ENCODE data around the gene REM1. TPM values are rescaled to one million over a fixed set of nuclear protein-coding genes. Genes with fewer than 3 reads are reported as not detected.

The REM1 gene
- total RNA-seq, 4 donors from 2014 or later, result 1.4 to 1.7 TPM; not detected in 2

GRCh38 chr20:31505903-31506302 is 30.8 kb downstream of the REM1 start:
- H3K4me1 ChIP-seq, result no peaks in the 10 kb centered on the region
- DNase-seq, result no peak
- H3K4me3 ChIP-seq, result no peak overlapping the region
- H3K36me3 ChIP-seq, result no peaks in the 10 kb centered on the region
- H3K27me3 ChIP-seq, result no peaks in the 10 kb centered on the region
- H3K9me3 ChIP-seq, result no peaks in the 10 kb centered on the region
- TF ChIP-seq POLR2A (IDR thresholded peaks at IDR 0.05) (no peak), CTCF (IDR thresholded peaks at IDR 0.05) (no peak)
- no peak overlapping the region for H3K27ac ChIP-seq

- no peak for DNase-seq
Observed at GRCh38 chr20:31508517-31509244, 33.6 kb downstream of the REM1 start.

GRCh38 chr20:31514154-31515071 is 39.3 kb downstream of the REM1 start, which contains the start of gene HM13:
HM13 (plus strand) TSS chr20:31514442; CDS start chr20:31514552, 110 bp downstream.
- peak; percentile 94 to 99 (median 98) for TF ChIP-seq CTCF (IDR thresholded peaks at IDR 0.05)
- peak; percentile 59 to 67 for TF ChIP-seq POLR2A (IDR thresholded peaks at IDR 0.05)
- H3K27ac ChIP-seq, result peak within 1 kb of the TSS; percentile 63 to 86 (median 81)
- no peaks in the 10 kb centered on the region for H3K27me3 ChIP-seq
- DNase-seq, result peak; percentile 86 to 96 (median 93)
- no peaks in the 10 kb centered on the region for H3K9me3 ChIP-seq
- peaks cover 3 to 33% (median 12%) of the 10 kb centered on the region in 4 donors for H3K4me1 ChIP-seq
- peak within 1 kb of the TSS; percentile 56 to 97 (median 94) for H3K4me3 ChIP-seq
- H3K36me3 ChIP-seq, result no peaks in the 10 kb centered on the region

More at GRCh38 chr20:31508517-31509244, 33.6 kb downstream of the REM1 start:
- no peaks in the 10 kb centered on the region for H3K9me3 ChIP-seq
- no peak overlapping the region for H3K4me3 ChIP-seq
- H3K4me1 ChIP-seq, result peaks cover 0 to 2% (median under 1%) of the 10 kb centered on the region in 4 donors
- no peak overlapping the region for H3K27ac ChIP-seq
- no peak for TF ChIP-seq CTCF (IDR thresholded peaks at IDR 0.05)
- no peak for TF ChIP-seq POLR2A (IDR thresholded peaks at IDR 0.05)
- no peaks in the 10 kb centered on the region for H3K27me3 ChIP-seq
- no peaks in the 10 kb centered on the region for H3K36me3 ChIP-seq

DNA sequence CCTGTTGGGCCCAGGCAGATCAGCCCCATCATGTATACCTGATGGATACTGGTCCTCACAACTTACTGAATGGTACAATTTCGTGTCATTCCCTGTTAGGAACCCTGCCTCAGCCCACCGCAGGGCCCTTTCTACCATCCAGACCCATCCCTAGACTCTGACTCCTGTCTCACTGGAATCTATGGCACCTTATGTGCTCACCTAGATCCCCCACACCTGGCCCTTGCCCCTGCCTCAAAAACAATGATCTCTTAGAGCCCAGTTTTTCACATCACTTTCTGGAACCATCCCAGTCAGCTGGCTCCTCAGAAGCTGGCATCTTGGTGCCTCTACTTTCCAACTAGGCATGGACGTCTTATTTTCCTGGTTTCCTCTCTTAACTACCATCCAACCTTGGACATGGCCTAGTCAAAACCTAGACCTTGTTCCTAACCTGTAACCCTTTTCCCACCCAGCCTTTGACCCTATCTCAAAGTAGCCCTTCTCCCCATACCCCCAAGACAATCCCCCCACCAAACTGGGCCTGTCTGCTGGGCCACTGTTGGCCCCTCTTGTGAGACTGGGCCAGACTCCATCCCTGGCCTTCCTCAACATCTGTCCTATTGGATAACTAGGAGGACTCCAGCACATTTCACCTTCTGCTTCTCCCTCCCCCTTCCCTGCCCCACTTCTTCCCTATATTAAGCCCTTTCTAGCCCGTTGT is 40.1 kb downstream of the REM1 start:
- Histone ChIP-seq H3K27ac (peak overlapping the region; percentile 63 to 86 (median 81)), H3K4me1 (peaks cover 3 to 33% (median 12%) of the 10 kb centered on the region in 4 donors)
- DNase-seq, result no peak

More for the DNA sequence above, 40.1 kb downstream of the REM1 start:
- no peaks in the 10 kb centered on the region for H3K9me3 ChIP-seq
- H3K36me3 ChIP-seq, result peaks cover 0 to 3% (median 0%) of the 10 kb centered on the region in 3 donors
- H3K27me3 ChIP-seq, result no peaks in the 10 kb centered on the region
- TF ChIP-seq CTCF (IDR thresholded peaks at IDR 0.05) (no peak), POLR2A (IDR thresholded peaks at IDR 0.05) (no peak)
- H3K4me3 ChIP-seq, result peak overlapping the region; percentile 56 to 97 (median 94)

Data from Peyer's patch (tissue), 4 donors.